Measurements from ENCODE around the gene XRCC3. TPM values are rescaled to one million over a fixed set of nuclear protein-coding genes. Genes with fewer than 3 reads are reported as not detected.

XRCC3 gene
- total and polyA plus RNA-seq, 2 of the 8 experiments (the other 6 are each of a cell fraction or from before 2014, with no cell fraction given), result 36.9 to 41.8 TPM

DNA sequence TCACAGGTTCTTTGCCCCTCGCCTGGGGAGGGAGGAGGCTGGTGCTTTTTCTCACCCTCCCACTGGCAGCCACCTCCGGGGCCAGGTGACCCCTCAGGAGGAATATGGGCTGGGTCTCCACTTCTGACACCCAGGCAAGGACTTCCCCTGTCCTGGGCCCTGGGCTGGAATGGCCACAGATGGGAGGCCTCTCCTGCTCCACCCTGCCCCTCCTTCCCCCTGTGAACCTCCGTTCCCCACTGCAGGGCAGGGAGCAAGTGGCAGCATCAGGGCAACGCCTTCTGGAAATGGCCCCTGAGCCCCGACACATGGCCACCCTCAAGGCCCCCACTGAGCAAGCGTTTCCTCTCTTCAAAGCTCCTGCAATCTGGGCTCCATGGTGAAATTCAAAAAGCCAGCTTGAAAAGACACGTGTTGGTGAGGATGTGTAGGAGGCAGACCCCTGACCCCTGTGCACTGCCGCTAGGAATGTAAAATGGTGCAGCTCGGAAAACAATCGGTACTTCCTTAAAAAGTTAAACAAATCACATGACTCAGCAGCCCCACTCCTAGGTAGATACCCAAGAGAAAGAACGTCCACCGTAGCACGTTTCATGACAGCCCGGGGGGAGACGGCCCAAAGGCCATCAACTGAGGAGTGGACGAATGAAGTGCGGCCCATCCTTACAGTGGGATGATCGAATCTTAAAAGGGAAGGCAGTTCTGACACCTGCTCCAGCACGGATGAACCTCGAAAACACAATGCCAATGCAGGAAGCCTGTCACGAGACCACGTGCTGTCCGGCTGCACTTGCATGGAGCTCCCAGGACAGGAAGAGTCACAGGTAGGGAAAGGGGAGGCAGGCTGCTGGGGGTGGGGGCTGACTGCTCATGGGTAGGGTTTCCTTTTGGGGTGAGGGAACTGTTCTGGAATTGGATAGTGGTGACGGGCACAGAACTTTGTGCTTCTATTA, 11.5 kb downstream of the XRCC3 start:
- DNase-seq (ENCODE audit: low read depth in 1 of 2, low spot score in 2 of 2), result no peak
- Histone ChIP-seq H3K36me3 (ENCODE audit: control insufficient read depth in 2 of 4, insufficient read depth in 4 of 4, low read length in 3 of 4) (peaks cover 11 to 52% (median 34%) of the 10 kb centered on the region in 4 experiments; a peak in 7 of 8 replicates), H3K27ac (ENCODE audit: low read depth, low read length) (no peak overlapping the region)

More for the DNA sequence above, 11.5 kb downstream of the XRCC3 start:
- ChIA-PET POLR2A (ENCODE audit: partially characterized antibody) (interaction anchor here (0.6 to 6.6 kb wide), 12 partner anchors 8 to 185 kb away, joined by 3 to 74 read pairs (median 4); partner anchors contain the start of genes CKB, KLC1, XRCC3 and ZFYVE21), CTCF (ENCODE audit: partially characterized antibody) (interaction anchor here (0.7 to 1.1 kb wide), 3 partner anchors 9 to 197 kb away, joined by 3 to 5 read pairs (median 3); no protein-coding TSS in a partner anchor)
- no peak overlapping the region for H2BK12ac ChIP-seq (ENCODE audit: low read depth, low read length)
- H3K79me1 ChIP-seq (ENCODE audit: low read depth, low read length), result peaks cover 6% of the 10 kb centered on the region; the same call in 1 of the 2 replicates
- H2BK120ac ChIP-seq (replicated peaks; ENCODE audit: low read depth, low read length), result no peak overlapping the region
- 86% methylated on average over 23 of the region's 24 CpGs; no CpG with 5 or more reads in 1 of the 2 experiments for WGBS, 2 experiments (ENCODE audit: extremely low coverage in 1 of 2, insufficient coverage in 1 of 2, insufficient read length in 1 of 2, insufficient replicate concordance in 2 of 2, low coverage in 1 of 2, low lambda C conversion rate in 2 of 2, missing lambda C conversion rate in 1 of 2)
- H3K27me3 ChIP-seq (replicated peaks in 1 of 4; ENCODE audit: control insufficient read depth in 3 of 4, extremely low read depth in 1 of 4, insufficient read depth in 3 of 4, low read length in 3 of 4), result no peaks in the 10 kb centered on the region
- no peak for FAIRE-seq
- no peak overlapping the region for H3K4me2 ChIP-seq (ENCODE audit: insufficient read depth in 1 of 2, low read depth in 2 of 2, low read length in 2 of 2)
- no peaks in the 10 kb centered on the region for H3K79me2 ChIP-seq (ENCODE audit: control insufficient read depth in 1 of 2, insufficient read depth in 2 of 2, low read length in 2 of 2)
- H2BK20ac ChIP-seq (ENCODE audit: low read length), result no peak overlapping the region
- 0 out of 2 replicates have a peak overlapping the region, but pooled peaks have one; percentile 23 for H4K8ac ChIP-seq (ENCODE audit: extremely low read depth, insufficient read depth, low read length)
- no peak overlapping the region for H2AFZ ChIP-seq (ENCODE audit: low read length)
- H2BK15ac ChIP-seq (ENCODE audit: low read length), result no peak overlapping the region
- no peaks in the 10 kb centered on the region; a peak in 1 of 7 replicates for H3K4me1 ChIP-seq (replicated peaks in 1 of 4; ENCODE audit: control insufficient read depth in 3 of 4, insufficient read depth in 4 of 4, low read length in 3 of 4)
- no peak overlapping the region for H3K18ac ChIP-seq (ENCODE audit: extremely low read depth, low read length)
- H3K4ac ChIP-seq (replicated peaks; ENCODE audit: insufficient read length, low read depth, low read length), result no peak overlapping the region
- H4K91ac ChIP-seq (replicated peaks; ENCODE audit: insufficient read length, low read length), result no peak overlapping the region
- no peak overlapping the region for H3K4me3 ChIP-seq (ENCODE audit: extremely low read depth in 1 of 4, insufficient read depth in 2 of 4, low read depth in 3 of 4, low read length in 4 of 4)
- no peak for TF ChIP-seq EP300 (IDR thresholded peaks at IDR 0.05; ENCODE audit: borderline replicate concordance in 1 of 2, low read depth in 2 of 2, low read length in 2 of 2)
- TF ChIP-seq POLR2AphosphoS5 (IDR thresholded peaks at IDR 0.05; ENCODE audit: low read depth, low read length), result peak; percentile 6; the same call in 1 of the 2 replicates
- no peak overlapping the region for H2AK5ac ChIP-seq (ENCODE audit: low read depth, low read length)
- H3K9me3 ChIP-seq (ENCODE audit: insufficient read depth in 2 of 2, low read depth in 1 of 2, low read length in 1 of 2), result no peaks in the 10 kb centered on the region
- H3K9ac ChIP-seq (replicated peaks in 1 of 4; ENCODE audit: extremely low read depth in 1 of 4, low read depth in 3 of 4, low read length in 3 of 4), result no peak overlapping the region
- no peaks in the 10 kb centered on the region for H3K23me2 ChIP-seq (ENCODE audit: low read depth, low read length)
- H2BK5ac ChIP-seq (ENCODE audit: low read depth, low read length), result no peak overlapping the region
- no peak overlapping the region for H4K5ac ChIP-seq (ENCODE audit: insufficient read length, low read depth, low read length)
- H4K20me1 ChIP-seq (replicated peaks in 1 of 2; ENCODE audit: control insufficient read depth in 1 of 2, insufficient read depth in 2 of 2, low read length in 2 of 2), result peaks cover 7 to 38% of the 10 kb centered on the region in 2 experiments
- no peak overlapping the region for H3K23ac ChIP-seq (ENCODE audit: insufficient read length)
- no peak overlapping the region for H3K56ac ChIP-seq (replicated peaks; ENCODE audit: insufficient read length, low read depth, low read length)
- H3K14ac ChIP-seq (ENCODE audit: insufficient read length), result no peak overlapping the region

Data from H1 (cell line).